HG03442 (cell line): ENCODE data around the gene TOX3.
A peak's percentile ranks its signal among the peaks of the same experiment; 100 is the strongest.

Experiments used
- ATAC-seq: cut with Tn5 transposase; IDR thresholded peaks from one replicate; pipeline ENCODE4 v1.9.1; 2021; ENCODE audit warnings: mild to moderate bottlenecking, moderate library complexity; ENCODE audit not compliant: unreplicated experiment

Gene TOX3

GRCh38 chr16:52496051-52496876 lies 50.7 kb downstream of the TOX3 start:
- no peak for ATAC-seq

- no peak for ATAC-seq
Measured at GRCh38 chr16:52494621-52495020, 52.3 kb downstream of the TOX3 start.

- no peak for ATAC-seq
Measured at GRCh38 chr16:52494145-52494544, 52.8 kb downstream of the TOX3 start.

GRCh38 chr16:52492789-52493357 lies 54.1 kb downstream of the TOX3 start:
- peak; percentile 88 for ATAC-seq

GRCh38 chr16:52491216-52491615 lies 55.7 kb downstream of the TOX3 start:
- no peak for ATAC-seq

GRCh38 chr16:52489894-52490293 lies 57.0 kb downstream of the TOX3 start:
- ATAC-seq = no peak

- ATAC-seq = no peak
Measured at GRCh38 chr16:52488837-52489289, 58.1 kb downstream of the TOX3 start.

- ATAC-seq = no peak
Measured at GRCh38 chr16:52487849-52488457, 59.0 kb downstream of the TOX3 start.

- no peak for ATAC-seq
Measured at GRCh38 chr16:52480237-52480636, 66.7 kb downstream of the TOX3 start.

- no peak for ATAC-seq
Measured at GRCh38 chr16:52476111-52476510, 70.8 kb downstream of the TOX3 start.

GRCh38 chr16:52474679-52475078 lies 72.3 kb downstream of the TOX3 start:
- ATAC-seq = no peak

- ATAC-seq = no peak
Measured at GRCh38 chr16:52473096-52473495, 73.8 kb downstream of the TOX3 start.

- no peak for ATAC-seq
Measured at GRCh38 chr16:52471650-52472370, 75.1 kb downstream of the TOX3 start.

GRCh38 chr16:52470585-52470984 lies 76.4 kb downstream of the TOX3 start:
- no peak for ATAC-seq

GRCh38 chr16:52469775-52470174 lies 77.2 kb downstream of the TOX3 start:
- no peak for ATAC-seq

GRCh38 chr16:52469091-52469490 lies 77.9 kb downstream of the TOX3 start:
- ATAC-seq = no peak

GRCh38 chr16:52467753-52468152 lies 79.2 kb downstream of the TOX3 start:
- no peak for ATAC-seq

- ATAC-seq = no peak
Measured at GRCh38 chr16:52466994-52467393, 79.9 kb downstream of the TOX3 start.

GRCh38 chr16:52465711-52466267 lies 81.2 kb downstream of the TOX3 start:
- ATAC-seq = no peak

- no peak for ATAC-seq
Measured at GRCh38 chr16:52463904-52464303, 83.0 kb downstream of the TOX3 start.

GRCh38 chr16:52462816-52463215 lies 84.1 kb downstream of the TOX3 start:
- no peak for ATAC-seq
